Vagina (tissue), 2 donors: ENCODE data around the gene NLGN1.

ENCODE experiments used
- POLR2AphosphoS5 ChIP-seq, 2 donors: sonication (generic); formaldehyde crosslinking; IDR thresholded peaks; one replicate each; pipeline ENCODE4 v1.9.0; 2017; ENCODE audit warnings: antibody characterized with exemption in 2 of 2, mild to moderate bottlenecking in 2 of 2, low read depth in 1 of 2; ENCODE audit not compliant: insufficient read depth in 1 of 2
- TF ChIP-seq, protein P1 (sequence below), 3 experiments: fragments of 450-650 bp in 2 of 3; fragments of 200-600 bp in 1 of 3; sonication (generic) in 1 of 3; IDR thresholded peaks; one replicate each; pipeline ENCODE4 v1.5.1; 2017 to 2019; ENCODE audit warnings: antibody characterized with exemption in 3 of 3, mild to moderate bottlenecking in 2 of 3, moderate library complexity in 2 of 3

DNA sequence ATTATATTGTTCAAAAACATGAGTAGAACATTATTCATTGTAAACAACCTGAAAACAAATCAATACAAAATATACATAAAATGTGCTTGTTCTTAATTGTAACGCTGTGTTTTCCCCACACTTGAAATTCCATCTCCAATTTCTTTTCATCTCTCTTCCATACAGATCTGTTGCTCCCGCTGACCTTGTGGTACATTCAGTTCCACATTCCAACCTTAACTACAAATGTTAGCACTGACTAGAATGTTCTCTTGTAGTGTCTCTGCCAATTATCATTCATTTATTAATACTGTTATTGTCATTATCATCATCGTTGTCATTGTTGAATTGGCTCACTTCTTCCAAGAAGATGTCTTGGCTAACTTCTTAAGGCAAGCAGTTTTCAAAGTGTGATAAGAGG, 65.7 kb downstream of the NLGN1 start:
- TF ChIP-seq, protein P1, sequence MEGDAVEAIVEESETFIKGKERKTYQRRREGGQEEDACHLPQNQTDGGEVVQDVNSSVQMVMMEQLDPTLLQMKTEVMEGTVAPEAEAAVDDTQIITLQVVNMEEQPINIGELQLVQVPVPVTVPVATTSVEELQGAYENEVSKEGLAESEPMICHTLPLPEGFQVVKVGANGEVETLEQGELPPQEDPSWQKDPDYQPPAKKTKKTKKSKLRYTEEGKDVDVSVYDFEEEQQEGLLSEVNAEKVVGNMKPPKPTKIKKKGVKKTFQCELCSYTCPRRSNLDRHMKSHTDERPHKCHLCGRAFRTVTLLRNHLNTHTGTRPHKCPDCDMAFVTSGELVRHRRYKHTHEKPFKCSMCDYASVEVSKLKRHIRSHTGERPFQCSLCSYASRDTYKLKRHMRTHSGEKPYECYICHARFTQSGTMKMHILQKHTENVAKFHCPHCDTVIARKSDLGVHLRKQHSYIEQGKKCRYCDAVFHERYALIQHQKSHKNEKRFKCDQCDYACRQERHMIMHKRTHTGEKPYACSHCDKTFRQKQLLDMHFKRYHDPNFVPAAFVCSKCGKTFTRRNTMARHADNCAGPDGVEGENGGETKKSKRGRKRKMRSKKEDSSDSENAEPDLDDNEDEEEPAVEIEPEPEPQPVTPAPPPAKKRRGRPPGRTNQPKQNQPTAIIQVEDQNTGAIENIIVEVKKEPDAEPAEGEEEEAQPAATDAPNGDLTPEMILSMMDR (IDR thresholded peaks at IDR 0.05) = no peak
- no peak for TF ChIP-seq POLR2AphosphoS5 (IDR thresholded peaks at IDR 0.05; ENCODE audit: insufficient read depth in 1 of 2, low read depth in 1 of 2)
